GM23338 (cell line): ENCODE results near the gene ARHGEF37. TPM values are rescaled to one million over a fixed set of nuclear protein-coding genes. Genes with fewer than 3 reads are reported as not detected.

Source experiments
- ATAC-seq: fragments of 200-7000 bp; cut with Tn5 transposase; 3 replicates; pipeline ENCODE4 v1.9.1; 2020
- DNase-seq: peaks from one replicate; pipeline ENCODE4 v3.0.0-alpha.2; 2015; ENCODE audit warnings: low spot score
- H2AFZ ChIP-seq: fragments of 200-600 bp; sonication (generic); 2 replicates; pipeline ENCODE4 v1.8.0; 2016; ENCODE audit warnings: antibody characterized with exemption, mild to moderate bottlenecking, moderate library complexity
- H3F3A ChIP-seq: fragments of 200-600 bp; sonication (generic); replicated peaks from 2 replicates; pipeline ENCODE4 v1.8.0; 2017; ENCODE audit warnings: antibody characterized with exemption, mixed run types, low read depth
- H3K27ac ChIP-seq: fragments of 200-600 bp; sonication (generic); 2 replicates; pipeline ENCODE4 v1.6.1; 2016; ENCODE audit warnings: low read depth
- H3K27me3 ChIP-seq: fragments of 200-600 bp; sonication (generic); 2 replicates; pipeline ENCODE4 v1.8.0; 2016; ENCODE audit warnings: mild to moderate bottlenecking, mixed run types, moderate library complexity; ENCODE audit not compliant: insufficient read depth
- H3K36me3 ChIP-seq: fragments of 200-600 bp; sonication (generic); 2 replicates; pipeline ENCODE4 v1.8.0; 2016; ENCODE audit warnings: mild to moderate bottlenecking; ENCODE audit not compliant: insufficient read depth
- H3K4me1 ChIP-seq: fragments of 200-600 bp; sonication (generic); 2 replicates; pipeline ENCODE4 v1.8.0; 2016; ENCODE audit warnings: mild to moderate bottlenecking, moderate library complexity; ENCODE audit not compliant: insufficient read depth
- H3K4me2 ChIP-seq: fragments of 200-600 bp; sonication (generic); 2 replicates; pipeline ENCODE4 v1.7.1; 2017; ENCODE audit warnings: mixed run types
- H3K4me3 ChIP-seq: fragments of 200-600 bp; sonication (generic); 2 replicates; pipeline ENCODE4 v1.6.1; 2016; ENCODE audit warnings: mixed run types
- H3K79me2 ChIP-seq: fragments of 200-600 bp; sonication (generic); replicated peaks from 2 replicates; pipeline ENCODE4 v1.8.0; 2017; ENCODE audit warnings: mild to moderate bottlenecking; ENCODE audit not compliant: insufficient read depth
- H3K9me2 ChIP-seq: fragments of 200-600 bp; sonication (generic); 2 replicates; pipeline ENCODE4 v1.8.0; 2017; ENCODE audit not compliant: insufficient read depth
- H4K20me1 ChIP-seq: fragments of 200-600 bp; sonication (generic); replicated peaks from 2 replicates; pipeline ENCODE4 v1.8.0; 2017; ENCODE audit warnings: mild to moderate bottlenecking; ENCODE audit not compliant: insufficient read depth
- H3K27ac Mint-ChIP-seq: 2 replicates; pipeline ENCODE4 v1.8.0; 2020; ENCODE audit warnings: inconsistent platforms, mild to moderate bottlenecking, moderate library complexity, mixed read lengths
- H3K27me3 Mint-ChIP-seq: 3 replicates; pipeline ENCODE4 v1.8.0; 2022; ENCODE audit warnings: low read depth, mild to moderate bottlenecking, moderate library complexity, mixed read lengths, inconsistent platforms; ENCODE audit not compliant: insufficient read depth, poor library complexity
- H3K36me3 Mint-ChIP-seq: 3 replicates; pipeline ENCODE4 v1.8.0; 2021; ENCODE audit warnings: low read depth, mild to moderate bottlenecking, inconsistent platforms, moderate library complexity, mixed read lengths
- H3K4me1 Mint-ChIP-seq: 3 replicates; pipeline ENCODE4 v1.8.0; 2020; ENCODE audit warnings: mild to moderate bottlenecking, inconsistent platforms, mixed read lengths
- H3K4me3 Mint-ChIP-seq: 3 replicates; pipeline ENCODE4 v1.8.0; 2021; ENCODE audit warnings: moderate library complexity, mild to moderate bottlenecking, inconsistent platforms, mixed read lengths
- H3K9me3 Mint-ChIP-seq: 3 replicates; pipeline ENCODE4 v1.8.0; 2020; ENCODE audit warnings: moderate library complexity, mild to moderate bottlenecking, inconsistent platforms, mixed read lengths
- EZH2 ChIP-seq: fragments of 200-600 bp; sonication (generic); IDR thresholded peaks from one replicate; pipeline ENCODE4 v1.8.0; 2017; ENCODE audit warnings: antibody characterized with exemption, mild to moderate bottlenecking, low read depth; ENCODE audit not compliant: unreplicated experiment
- EZH2phosphoT487 ChIP-seq: fragments of 200-600 bp; sonication (generic); IDR thresholded peaks from one replicate; pipeline ENCODE4 v1.8.1; 2018; ENCODE audit warnings: antibody characterized with exemption; ENCODE audit not compliant: unreplicated experiment
- JUNB ChIP-seq: IDR thresholded peaks from one replicate; pipeline ENCODE4 v1.6.1; 2016; ENCODE audit warnings: antibody characterized with exemption; ENCODE audit not compliant: unreplicated experiment
- ZNF114 ChIP-seq: fragments of 250-450 bp; sonication (Bioruptor Pico); IDR thresholded peaks from 2 replicates; pipeline ENCODE4 v1.5.0; 2020; ENCODE audit warnings: mild to moderate bottlenecking, moderate library complexity
- ZNF331 ChIP-seq: fragments of 250-450 bp; sonication (Bioruptor Pico); IDR thresholded peaks from 2 replicates; pipeline ENCODE4 v1.5.0; 2020; ENCODE audit warnings: low read depth, mild to moderate bottlenecking, moderate library complexity
- polyA plus RNA-seq: library from polyadenylated mRNA; unstranded; fragments of >200 nt; fragmentation: Nextera tagmentation; extraction: Ambion mirVana; gene quantifications from 2 replicates; pipeline ENCODE4 v1.2.1, GENCODE V29; 2016
- total RNA-seq: library from RNA; depleted of rRNA; stranded (reverse); fragments of >200 nt; shearing (Covaris generic); gene quantifications from 2 replicates; pipeline ENCODE4 v1.2.3, GENCODE V29; 2014
- TF ChIP-seq, protein P1 (sequence below), 2 experiments: fragments of 200-600 bp in 1 of 2; sonication (generic) in 1 of 2; conservative IDR thresholded peaks; 2 replicates each; pipeline versions ENCODE4 v1.5.1 to v1.6.1; 2016 to 2017; ENCODE audit warnings: antibody characterized with exemption in 2 of 2, low read depth in 2 of 2, mild to moderate bottlenecking in 2 of 2, moderate library complexity in 1 of 2
- TF ChIP-seq, protein P2 (sequence below): fragments of 250-450 bp; sonication (Bioruptor Pico); IDR thresholded peaks from 2 replicates; pipeline ENCODE4 v1.5.0; 2020; ENCODE audit warnings: mild to moderate bottlenecking, moderate library complexity
- TF ChIP-seq, protein P3 (sequence below): IDR thresholded peaks from 2 replicates; pipeline ENCODE4 v1.6.1; 2016; ENCODE audit warnings: antibody characterized with exemption

The ARHGEF37 gene
- total and polyA plus RNA-seq, 2 experiments from 2014 or later = 0.14 to 0.79 TPM

DNA sequence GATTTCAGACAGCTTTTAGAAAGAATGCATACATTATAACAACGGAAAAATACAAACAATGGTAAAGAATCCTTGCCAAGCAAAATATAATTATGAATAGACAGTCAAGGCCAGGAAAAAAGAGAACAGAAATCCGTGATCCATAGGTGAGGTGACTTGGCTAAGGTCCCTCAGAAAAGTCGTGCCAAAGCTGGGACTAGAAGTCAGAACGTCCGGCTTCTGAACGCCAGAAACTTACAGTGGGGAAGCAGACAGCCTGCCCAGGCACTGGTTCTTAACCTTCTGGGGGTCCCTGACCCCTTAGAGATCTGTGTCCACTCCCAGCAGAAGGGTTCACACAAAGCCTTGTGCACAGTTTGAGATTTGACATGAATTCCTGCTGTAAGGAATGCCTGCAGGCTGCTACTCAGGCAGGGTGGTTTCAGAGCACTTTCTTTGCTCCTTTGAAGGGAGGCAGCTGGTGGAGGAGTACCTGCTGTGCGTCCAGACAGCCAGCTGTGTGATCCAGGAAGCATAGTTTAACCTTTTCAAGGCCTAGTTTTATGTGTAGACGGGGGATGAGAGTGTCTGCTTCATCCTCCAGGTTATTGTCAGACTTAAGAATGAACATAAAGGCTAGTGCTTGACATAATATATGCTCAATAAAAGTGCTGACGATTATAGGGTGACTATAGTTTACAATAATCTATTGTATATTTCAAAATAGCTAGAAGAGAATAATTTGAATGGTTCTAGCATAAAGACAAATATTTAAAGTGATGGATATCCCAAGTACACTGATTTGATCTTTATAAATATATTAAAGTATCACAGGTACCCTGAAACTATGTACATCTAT is 852 bp downstream of the ARHGEF37 start (continued):
- TF ChIP-seq, protein P1, sequence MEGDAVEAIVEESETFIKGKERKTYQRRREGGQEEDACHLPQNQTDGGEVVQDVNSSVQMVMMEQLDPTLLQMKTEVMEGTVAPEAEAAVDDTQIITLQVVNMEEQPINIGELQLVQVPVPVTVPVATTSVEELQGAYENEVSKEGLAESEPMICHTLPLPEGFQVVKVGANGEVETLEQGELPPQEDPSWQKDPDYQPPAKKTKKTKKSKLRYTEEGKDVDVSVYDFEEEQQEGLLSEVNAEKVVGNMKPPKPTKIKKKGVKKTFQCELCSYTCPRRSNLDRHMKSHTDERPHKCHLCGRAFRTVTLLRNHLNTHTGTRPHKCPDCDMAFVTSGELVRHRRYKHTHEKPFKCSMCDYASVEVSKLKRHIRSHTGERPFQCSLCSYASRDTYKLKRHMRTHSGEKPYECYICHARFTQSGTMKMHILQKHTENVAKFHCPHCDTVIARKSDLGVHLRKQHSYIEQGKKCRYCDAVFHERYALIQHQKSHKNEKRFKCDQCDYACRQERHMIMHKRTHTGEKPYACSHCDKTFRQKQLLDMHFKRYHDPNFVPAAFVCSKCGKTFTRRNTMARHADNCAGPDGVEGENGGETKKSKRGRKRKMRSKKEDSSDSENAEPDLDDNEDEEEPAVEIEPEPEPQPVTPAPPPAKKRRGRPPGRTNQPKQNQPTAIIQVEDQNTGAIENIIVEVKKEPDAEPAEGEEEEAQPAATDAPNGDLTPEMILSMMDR (conservative IDR thresholded peaks at IDR 0.05; ENCODE audit: low read depth in 2 of 2) = no peak
- TF ChIP-seq JUNB (no peak), EZH2phosphoT487 (no peak)

DNA sequence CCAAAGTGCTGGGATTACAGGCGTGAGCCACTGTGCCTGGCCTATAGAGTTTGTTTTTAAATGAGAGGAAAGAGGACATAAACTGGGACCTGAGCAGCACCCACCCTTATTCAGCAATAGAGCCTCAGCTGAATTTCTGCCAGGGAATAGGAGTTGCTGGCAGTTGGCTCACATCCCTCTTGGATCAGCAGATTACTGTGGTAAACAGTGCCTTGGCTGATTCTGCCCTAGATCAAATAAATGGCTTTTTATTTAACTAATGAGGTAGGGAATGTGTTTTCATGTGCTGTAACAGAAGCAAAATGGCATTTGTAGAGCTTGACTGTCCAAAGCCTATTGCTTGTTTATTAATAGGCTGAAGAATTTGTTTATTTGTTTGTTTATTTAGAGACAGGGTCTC is 2.1 kb downstream of the ARHGEF37 start:
- Mint-ChIP-seq H3K4me3 (no peak overlapping the region), H3K36me3 (no peaks in the 10 kb centered on the region), H3K27me3 (peaks cover 21% of the 10 kb centered on the region), H3K4me1 (peaks cover 9% of the 10 kb centered on the region), H3K9me3 (no peaks in the 10 kb centered on the region), H3K27ac (no peak overlapping the region)
- Histone ChIP-seq H2AFZ (no peak overlapping the region), H3K4me3 (no peak overlapping the region), H3K27me3 (peaks cover 30% of the 10 kb centered on the region), H3K36me3 (no peaks in the 10 kb centered on the region), H4K20me1 (no peaks in the 10 kb centered on the region), H3K4me2 (no peak overlapping the region), H3F3A (peaks cover 6% of the 10 kb centered on the region), H3K4me1 (peaks cover 8% of the 10 kb centered on the region), H3K27ac (no peak overlapping the region), H3K79me2 (no peaks in the 10 kb centered on the region), H3K9me2 (no peaks in the 10 kb centered on the region)
- ATAC-seq (no peak), DNase-seq (no peak)
- TF ChIP-seq, protein P2, sequence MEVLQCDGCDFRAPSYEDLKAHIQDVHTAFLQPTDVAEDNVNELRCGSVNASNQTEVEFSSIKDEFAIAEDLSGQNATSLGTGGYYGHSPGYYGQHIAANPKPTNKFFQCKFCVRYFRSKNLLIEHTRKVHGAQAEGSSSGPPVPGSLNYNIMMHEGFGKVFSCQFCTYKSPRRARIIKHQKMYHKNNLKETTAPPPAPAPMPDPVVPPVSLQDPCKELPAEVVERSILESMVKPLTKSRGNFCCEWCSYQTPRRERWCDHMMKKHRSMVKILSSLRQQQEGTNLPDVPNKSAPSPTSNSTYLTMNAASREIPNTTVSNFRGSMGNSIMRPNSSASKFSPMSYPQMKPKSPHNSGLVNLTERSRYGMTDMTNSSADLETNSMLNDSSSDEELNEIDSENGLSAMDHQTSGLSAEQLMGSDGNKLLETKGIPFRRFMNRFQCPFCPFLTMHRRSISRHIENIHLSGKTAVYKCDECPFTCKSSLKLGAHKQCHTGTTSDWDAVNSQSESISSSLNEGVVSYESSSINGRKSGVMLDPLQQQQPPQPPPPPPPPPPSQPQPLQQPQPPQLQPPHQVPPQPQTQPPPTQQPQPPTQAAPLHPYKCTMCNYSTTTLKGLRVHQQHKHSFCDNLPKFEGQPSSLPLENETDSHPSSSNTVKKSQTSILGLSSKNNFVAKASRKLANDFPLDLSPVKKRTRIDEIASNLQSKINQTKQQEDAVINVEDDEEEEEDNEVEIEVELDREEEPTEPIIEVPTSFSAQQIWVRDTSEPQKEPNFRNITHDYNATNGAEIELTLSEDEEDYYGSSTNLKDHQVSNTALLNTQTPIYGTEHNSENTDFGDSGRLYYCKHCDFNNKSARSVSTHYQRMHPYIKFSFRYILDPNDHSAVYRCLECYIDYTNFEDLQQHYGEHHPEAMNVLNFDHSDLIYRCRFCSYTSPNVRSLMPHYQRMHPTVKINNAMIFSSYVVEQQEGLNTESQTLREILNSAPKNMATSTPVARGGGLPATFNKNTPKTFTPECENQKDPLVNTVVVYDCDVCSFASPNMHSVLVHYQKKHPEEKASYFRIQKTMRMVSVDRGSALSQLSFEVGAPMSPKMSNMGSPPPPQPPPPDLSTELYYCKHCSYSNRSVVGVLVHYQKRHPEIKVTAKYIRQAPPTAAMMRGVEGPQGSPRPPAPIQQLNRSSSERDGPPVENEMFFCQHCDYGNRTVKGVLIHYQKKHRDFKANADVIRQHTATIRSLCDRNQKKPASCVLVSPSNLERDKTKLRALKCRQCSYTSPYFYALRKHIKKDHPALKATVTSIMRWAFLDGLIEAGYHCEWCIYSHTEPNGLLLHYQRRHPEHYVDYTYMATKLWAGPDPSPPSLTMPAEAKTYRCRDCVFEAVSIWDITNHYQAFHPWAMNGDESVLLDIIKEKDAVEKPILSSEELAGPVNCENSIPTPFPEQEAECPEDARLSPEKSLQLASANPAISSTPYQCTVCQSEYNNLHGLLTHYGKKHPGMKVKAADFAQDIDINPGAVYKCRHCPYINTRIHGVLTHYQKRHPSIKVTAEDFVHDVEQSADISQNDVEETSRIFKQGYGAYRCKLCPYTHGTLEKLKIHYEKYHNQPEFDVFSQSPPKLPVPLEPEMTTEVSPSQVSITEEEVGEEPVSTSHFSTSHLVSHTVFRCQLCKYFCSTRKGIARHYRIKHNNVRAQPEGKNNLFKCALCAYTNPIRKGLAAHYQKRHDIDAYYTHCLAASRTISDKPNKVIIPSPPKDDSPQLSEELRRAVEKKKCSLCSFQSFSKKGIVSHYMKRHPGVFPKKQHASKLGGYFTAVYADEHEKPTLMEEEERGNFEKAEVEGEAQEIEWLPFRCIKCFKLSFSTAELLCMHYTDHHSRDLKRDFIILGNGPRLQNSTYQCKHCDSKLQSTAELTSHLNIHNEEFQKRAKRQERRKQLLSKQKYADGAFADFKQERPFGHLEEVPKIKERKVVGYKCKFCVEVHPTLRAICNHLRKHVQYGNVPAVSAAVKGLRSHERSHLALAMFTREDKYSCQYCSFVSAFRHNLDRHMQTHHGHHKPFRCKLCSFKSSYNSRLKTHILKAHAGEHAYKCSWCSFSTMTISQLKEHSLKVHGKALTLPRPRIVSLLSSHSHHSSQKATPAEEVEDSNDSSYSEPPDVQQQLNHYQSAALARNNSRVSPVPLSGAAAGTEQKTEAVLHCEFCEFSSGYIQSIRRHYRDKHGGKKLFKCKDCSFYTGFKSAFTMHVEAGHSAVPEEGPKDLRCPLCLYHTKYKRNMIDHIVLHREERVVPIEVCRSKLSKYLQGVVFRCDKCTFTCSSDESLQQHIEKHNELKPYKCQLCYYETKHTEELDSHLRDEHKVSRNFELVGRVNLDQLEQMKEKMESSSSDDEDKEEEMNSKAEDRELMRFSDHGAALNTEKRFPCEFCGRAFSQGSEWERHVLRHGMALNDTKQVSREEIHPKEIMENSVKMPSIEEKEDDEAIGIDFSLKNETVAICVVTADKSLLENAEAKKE = no peak
- TF ChIP-seq, protein P3, sequence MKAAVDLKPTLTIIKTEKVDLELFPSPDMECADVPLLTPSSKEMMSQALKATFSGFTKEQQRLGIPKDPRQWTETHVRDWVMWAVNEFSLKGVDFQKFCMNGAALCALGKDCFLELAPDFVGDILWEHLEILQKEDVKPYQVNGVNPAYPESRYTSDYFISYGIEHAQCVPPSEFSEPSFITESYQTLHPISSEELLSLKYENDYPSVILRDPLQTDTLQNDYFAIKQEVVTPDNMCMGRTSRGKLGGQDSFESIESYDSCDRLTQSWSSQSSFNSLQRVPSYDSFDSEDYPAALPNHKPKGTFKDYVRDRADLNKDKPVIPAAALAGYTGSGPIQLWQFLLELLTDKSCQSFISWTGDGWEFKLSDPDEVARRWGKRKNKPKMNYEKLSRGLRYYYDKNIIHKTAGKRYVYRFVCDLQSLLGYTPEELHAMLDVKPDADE = no peak
- no peak for TF ChIP-seq JUNB
- TF ChIP-seq ZNF331 (CRISPR knock-in tag) = no peak
- no peak for TF ChIP-seq EZH2
- no peak for TF ChIP-seq ZNF114 (CRISPR knock-in tag)
